ENCODE results near the gene CELF2. TPM values are rescaled to one million over a fixed set of nuclear protein-coding genes. Genes with fewer than 3 reads are reported as not detected.

The CELF2 gene
- total RNA-seq: 100 to 1,000 TPM in 6 of 7 donors, 10 to 100 TPM in 1; 84.2 to 180 (median 115) TPM
- 10 to 100 TPM; 13.5 to 19.5 (median 17.6) TPM for polyA plus RNA-seq
- long read RNA-seq, donor 1: 0 reads
- long read RNA-seq, donor 2: 0 reads

DNA sequence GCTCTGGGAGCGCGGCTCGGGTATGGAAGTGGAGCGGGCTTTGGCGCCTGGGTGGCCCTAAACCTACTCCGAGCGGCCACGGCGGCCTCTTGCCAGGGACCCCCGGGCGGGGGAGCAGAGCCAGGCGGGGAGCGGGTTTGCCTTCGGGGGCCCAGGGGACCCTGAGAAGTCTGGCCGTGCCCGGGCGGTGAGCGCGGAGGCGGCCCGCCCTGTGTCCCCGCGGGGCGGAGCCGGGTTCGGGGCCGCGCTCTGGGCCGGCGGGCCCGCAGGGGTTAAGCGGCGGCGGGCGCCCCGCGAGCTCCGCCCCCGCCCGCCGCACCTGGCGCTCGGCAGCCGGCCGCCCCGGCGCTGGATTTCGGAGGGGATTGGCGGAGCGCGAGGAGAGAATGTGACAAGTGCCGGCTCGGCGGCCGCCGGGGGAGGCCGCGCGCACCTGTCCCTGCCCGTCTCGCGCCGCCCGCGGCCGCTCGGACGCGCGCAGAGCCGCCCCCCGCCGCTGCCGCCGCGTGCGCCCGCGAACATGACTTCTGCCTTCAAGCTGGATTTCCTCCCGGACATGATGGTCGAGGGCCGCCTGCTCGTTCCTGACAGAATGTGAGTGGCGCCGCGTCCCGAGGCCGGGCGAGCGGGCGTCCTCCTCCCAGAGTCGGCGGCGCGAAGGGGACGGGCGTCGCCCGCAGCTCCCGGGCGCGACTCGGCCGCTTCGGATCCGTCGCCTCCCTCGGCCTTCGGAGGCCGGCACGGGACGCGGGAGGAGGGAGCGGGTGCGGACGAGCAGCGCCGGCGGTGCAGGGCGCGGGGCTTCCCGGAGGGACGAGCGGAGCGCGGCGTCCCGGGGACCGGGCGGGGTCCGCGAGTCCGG lies at the start of gene CELF2:
Gene CELF2, plus strand, starts transcription at position 303 of the 862 bp plus-strand sequence. Its CDS starts 218 bp downstream, at position 521.
- no peak for TF ChIP-seq POLR2A (IDR thresholded peaks at IDR 0.05)
- peak in 1 of 3 donors; percentile 10 for TF ChIP-seq POLR2AphosphoS5 (IDR thresholded peaks at IDR 0.05)
- 0 to 2% (median 1%) methylated on average over 8 to 133 of the region's 133 CpGs for WGBS, 5 donors
- H3K27me3 ChIP-seq (replicated peaks in 1 of 7): peaks cover 9 to 93% (median 65%) of the 10 kb centered on the region in 7 donors
- intact Hi-C loops (cut with DNase I; ENCODE audit: low total_unique reads): no loop called here
- no peaks in the 10 kb centered on the region for H3K9me3 ChIP-seq
- peaks cover 3 to 24% (median 14%) of the 10 kb centered on the region in 6 donors for H3K4me1 ChIP-seq
- peak within 1 kb of the TSS; percentile 43 to 81 (median 54) for H3K4me3 ChIP-seq
- DNase-seq: peak; percentile 82
- H3K36me3 ChIP-seq: no peaks in the 10 kb centered on the region
- no peak within 1 kb of the TSS for H3K27ac ChIP-seq

- H3K9me3 ChIP-seq: no peaks in the 10 kb centered on the region
- no peak for DNase-seq
- H3K27ac ChIP-seq: no peak overlapping the region
- H3K27me3 ChIP-seq (replicated peaks in 1 of 7): peaks cover 0 to 6% (median 0%) of the 10 kb centered on the region in 7 donors
- H3K36me3 ChIP-seq: no peaks in the 10 kb centered on the region
- intact Hi-C loops (cut with DNase I; ENCODE audit: low total_unique reads): no loop called here
- H3K4me3 ChIP-seq: no peak overlapping the region
- H3K4me1 ChIP-seq: no peaks in the 10 kb centered on the region
- 90 to 96% (median 94%) methylated on average over 4 of the region's 4 CpGs for WGBS, 5 donors
- TF ChIP-seq POLR2A (IDR thresholded peaks at IDR 0.05) (no peak), POLR2AphosphoS5 (IDR thresholded peaks at IDR 0.05) (no peak), CTCF (IDR thresholded peaks at IDR 0.05 in 8 of 11, conservative IDR thresholded peaks at IDR 0.05 in 3 of 11) (no peak)
These were observed 49.4 kb upstream of the CELF2 start for GRCh38 chr10:10968257-10968588.

DNA sequence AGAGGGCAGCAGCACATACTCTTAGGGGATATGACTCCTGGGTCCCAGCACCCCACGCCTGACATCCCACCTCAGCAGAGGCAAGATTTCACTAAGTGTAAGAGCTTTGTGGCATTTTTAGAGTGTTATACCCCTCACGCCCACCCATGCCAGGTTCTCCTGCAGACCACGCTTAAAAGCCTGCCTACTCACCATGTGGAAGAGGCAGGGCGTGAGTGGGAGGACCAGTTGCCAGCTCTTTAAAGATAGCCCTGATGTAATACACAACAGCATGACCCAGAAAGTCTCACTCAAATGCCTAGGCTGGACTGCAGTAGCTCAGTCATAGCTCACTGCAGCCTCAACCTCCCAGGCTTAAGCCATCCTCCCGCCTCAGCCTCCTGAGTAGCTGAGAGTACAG lies 44.4 kb upstream of the CELF2 start:
- no peak for DNase-seq
- Histone ChIP-seq H3K27me3 (replicated peaks in 1 of 7) (peaks cover 0 to 23% (median 0%) of the 10 kb centered on the region in 7 donors), H3K9me3 (no peaks in the 10 kb centered on the region), H3K4me1 (no peaks in the 10 kb centered on the region), H3K4me3 (no peak overlapping the region), H3K36me3 (no peaks in the 10 kb centered on the region), H3K27ac (no peak overlapping the region)
- 80 to 94% (median 89%) methylated on average over 5 of the region's 5 CpGs for WGBS, 5 donors
- intact Hi-C loops (cut with DNase I; ENCODE audit: low total_unique reads): no loop called here
- TF ChIP-seq POLR2AphosphoS5 (IDR thresholded peaks at IDR 0.05): no peak
- no peak for TF ChIP-seq POLR2A (IDR thresholded peaks at IDR 0.05)
- TF ChIP-seq CTCF (IDR thresholded peaks at IDR 0.05 in 8 of 11, conservative IDR thresholded peaks at IDR 0.05 in 3 of 11): no peak

GRCh38 chr10:10975647-10976046 lies 42.0 kb upstream of the CELF2 start:
- WGBS, 5 donors: 73 to 89% (median 74%) methylated on average over 2 of the region's 2 CpGs
- DNase-seq: no peak
- TF ChIP-seq POLR2AphosphoS5 (IDR thresholded peaks at IDR 0.05): no peak
- TF ChIP-seq CTCF (IDR thresholded peaks at IDR 0.05 in 8 of 11, conservative IDR thresholded peaks at IDR 0.05 in 3 of 11): no peak
- no peak for TF ChIP-seq POLR2A (IDR thresholded peaks at IDR 0.05)
- H3K4me3 ChIP-seq: no peak overlapping the region
- intact Hi-C loops (cut with DNase I; ENCODE audit: low total_unique reads): no loop called here
- peaks cover 0 to 18% (median 0%) of the 10 kb centered on the region in 7 donors for H3K27me3 ChIP-seq (replicated peaks in 1 of 7)
- no peaks in the 10 kb centered on the region for H3K4me1 ChIP-seq
- no peaks in the 10 kb centered on the region for H3K36me3 ChIP-seq
- H3K27ac ChIP-seq: no peak overlapping the region
- H3K9me3 ChIP-seq: no peaks in the 10 kb centered on the region

All from spleen (tissue), 13 donors.